A673 (cell line): ENCODE results near the gene MMP24OS.

ENCODE experiments used
- EZH2 ChIP-seq: fragments of 200-600 bp; sonication (generic); IDR thresholded peaks from 2 replicates; pipeline ENCODE4 v1.6.1; 2017; ENCODE audit warnings: borderline replicate concordance, low read depth, mild to moderate bottlenecking, mixed read lengths, antibody characterized with exemption, low read length; ENCODE audit not compliant: poor library complexity, severe bottlenecking
- TF ChIP-seq, protein P1 (sequence below): fragments of 300-800, 200-600 bp; sonication (generic); conservative IDR thresholded peaks from 2 replicates; pipeline ENCODE4 v1.5.1; 2017; ENCODE audit warnings: low read depth, mild to moderate bottlenecking, antibody characterized with exemption, low read length, moderate library complexity, mixed read lengths

DNA sequence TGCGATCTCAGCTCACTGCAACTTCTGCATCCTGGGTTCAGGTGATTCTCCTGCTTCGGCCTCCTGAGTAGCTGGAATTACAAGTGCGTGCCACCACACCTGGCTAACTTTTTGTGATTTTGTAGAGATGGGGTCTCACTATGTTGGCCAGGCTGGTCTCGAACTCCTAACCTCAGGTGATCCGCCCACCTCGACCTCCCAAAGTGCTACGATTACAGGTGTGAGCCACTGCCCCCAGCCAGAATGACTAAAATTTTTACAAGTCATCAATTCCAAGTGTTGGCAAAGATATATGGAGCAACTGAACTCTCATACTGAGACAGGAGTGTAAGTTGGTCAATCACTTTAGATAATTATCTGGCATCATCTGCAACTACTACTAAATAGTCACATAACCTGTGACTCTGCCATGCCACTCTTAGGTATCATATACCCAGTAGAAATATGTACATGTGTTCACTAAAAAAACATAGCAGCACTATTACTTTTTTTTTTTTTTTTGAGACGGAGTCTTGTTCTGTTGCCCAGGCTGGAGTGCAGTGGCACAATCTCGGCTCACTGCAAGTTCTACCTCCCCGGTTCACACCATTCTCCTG, 3.7 kb upstream of the MMP24OS start:
- TF ChIP-seq, protein P1, sequence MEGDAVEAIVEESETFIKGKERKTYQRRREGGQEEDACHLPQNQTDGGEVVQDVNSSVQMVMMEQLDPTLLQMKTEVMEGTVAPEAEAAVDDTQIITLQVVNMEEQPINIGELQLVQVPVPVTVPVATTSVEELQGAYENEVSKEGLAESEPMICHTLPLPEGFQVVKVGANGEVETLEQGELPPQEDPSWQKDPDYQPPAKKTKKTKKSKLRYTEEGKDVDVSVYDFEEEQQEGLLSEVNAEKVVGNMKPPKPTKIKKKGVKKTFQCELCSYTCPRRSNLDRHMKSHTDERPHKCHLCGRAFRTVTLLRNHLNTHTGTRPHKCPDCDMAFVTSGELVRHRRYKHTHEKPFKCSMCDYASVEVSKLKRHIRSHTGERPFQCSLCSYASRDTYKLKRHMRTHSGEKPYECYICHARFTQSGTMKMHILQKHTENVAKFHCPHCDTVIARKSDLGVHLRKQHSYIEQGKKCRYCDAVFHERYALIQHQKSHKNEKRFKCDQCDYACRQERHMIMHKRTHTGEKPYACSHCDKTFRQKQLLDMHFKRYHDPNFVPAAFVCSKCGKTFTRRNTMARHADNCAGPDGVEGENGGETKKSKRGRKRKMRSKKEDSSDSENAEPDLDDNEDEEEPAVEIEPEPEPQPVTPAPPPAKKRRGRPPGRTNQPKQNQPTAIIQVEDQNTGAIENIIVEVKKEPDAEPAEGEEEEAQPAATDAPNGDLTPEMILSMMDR: no peak
- TF ChIP-seq EZH2: no peak
